Loucy (cell line): Measurements from ENCODE around the gene FLT4.

Experiments used
- H2AFZ ChIP-seq: fragments of 200-600 bp; sonication (generic); 2 replicates; pipeline ENCODE4 v1.6.0; 2016; ENCODE audit warnings: antibody characterized with exemption, mild to moderate bottlenecking, low read length, moderate library complexity
- H3F3A ChIP-seq: fragments of 200-600 bp; 2 replicates; pipeline ENCODE4 v1.6.0; 2016; ENCODE audit warnings: antibody characterized with exemption, low read depth, mild to moderate bottlenecking
- H3K27me3 ChIP-seq: fragments of 200-600 bp; sonication (generic); 2 replicates; pipeline ENCODE4 v1.6.1; 2014; ENCODE audit warnings: low read length, mild to moderate bottlenecking; ENCODE audit not compliant: insufficient read depth, poor library complexity, severe bottlenecking
- H3K36me3 ChIP-seq: fragments of 200-600 bp; sonication (generic); 2 replicates; pipeline ENCODE4 v1.6.1; 2016; ENCODE audit warnings: low read length; ENCODE audit not compliant: insufficient read depth
- H3K4me1 ChIP-seq: fragments of 200-600 bp; sonication (generic); 2 replicates; pipeline ENCODE4 v1.5.1; 2014; ENCODE audit warnings: low read length, mild to moderate bottlenecking; ENCODE audit not compliant: insufficient read depth, poor library complexity, severe bottlenecking
- H3K4me2 ChIP-seq: fragments of 200-600 bp; sonication (generic); 2 replicates; pipeline ENCODE4 v1.6.0; 2014; ENCODE audit warnings: antibody characterized with exemption, low read length, low read depth, mild to moderate bottlenecking; ENCODE audit not compliant: poor library complexity, severe bottlenecking
- H3K4me3 ChIP-seq: fragments of 200-600 bp; sonication (generic); 2 replicates; pipeline ENCODE4 v1.5.1; 2014; ENCODE audit warnings: low read length, mild to moderate bottlenecking, mixed read lengths; ENCODE audit not compliant: poor library complexity, severe bottlenecking
- H3K79me2 ChIP-seq: fragments of 200-600 bp; sonication (generic); 2 replicates; pipeline ENCODE4 v1.6.1; 2014; ENCODE audit warnings: low read length; ENCODE audit not compliant: insufficient read depth
- H3K9ac ChIP-seq: fragments of 200-600 bp; sonication (generic); 2 replicates; pipeline ENCODE4 v1.6.0; 2014; ENCODE audit warnings: mild to moderate bottlenecking, low read depth, low read length, moderate library complexity; ENCODE audit not compliant: poor library complexity, severe bottlenecking
- H3K9me2 ChIP-seq: fragments of 200-600 bp; sonication (generic); replicated peaks from 2 replicates; pipeline ENCODE4 v1.6.1; 2016; ENCODE audit warnings: low read depth, low read length, mixed read lengths
- H3K9me3 ChIP-seq: fragments of 200-600 bp; sonication (generic); 2 replicates; pipeline ENCODE4 v1.6.1; 2014; ENCODE audit warnings: mild to moderate bottlenecking, antibody characterized with exemption, low read length, low read depth; ENCODE audit not compliant: insufficient read depth
- H4K20me1 ChIP-seq: fragments of 200-600 bp; sonication (generic); 2 replicates; pipeline ENCODE4 v1.6.0; 2014; ENCODE audit warnings: antibody characterized with exemption, low read length, mild to moderate bottlenecking; ENCODE audit not compliant: insufficient read depth, poor library complexity, severe bottlenecking
- EZH2phosphoT487 ChIP-seq: fragments of 200-600 bp; IDR thresholded peaks from 2 replicates; pipeline ENCODE4 v1.6.1; 2018; ENCODE audit warnings: antibody characterized with exemption, mild to moderate bottlenecking, moderate library complexity, borderline replicate concordance
- TF ChIP-seq, protein P1 (sequence below): fragments of 200-600 bp; sonication (generic); conservative IDR thresholded peaks from 2 replicates; pipeline ENCODE4 v1.5.1; 2014; ENCODE audit warnings: mild to moderate bottlenecking, antibody characterized with exemption, low read length

FLT4 gene

DNA sequence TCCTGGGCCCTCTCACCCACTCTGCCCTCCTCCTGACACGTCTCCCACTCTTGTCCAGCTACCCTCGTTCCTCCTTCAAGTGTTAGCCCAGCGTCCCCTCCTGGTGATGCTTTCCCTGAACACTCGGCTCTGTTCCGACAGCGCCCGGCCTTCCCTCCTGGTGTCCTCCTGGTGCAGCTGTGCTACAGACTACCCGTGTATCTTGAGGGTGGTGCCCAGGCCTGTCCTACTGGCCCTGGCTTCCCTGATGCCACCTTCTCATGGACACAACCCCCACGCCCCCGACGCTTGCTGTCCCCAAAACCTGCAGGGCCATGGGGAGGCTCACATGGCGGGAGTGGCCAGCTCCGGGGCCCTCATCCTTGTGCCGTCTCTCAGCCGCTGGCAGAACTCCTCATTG is 36.7 kb downstream of the FLT4 start:
- Histone ChIP-seq H3K4me2 (no peak overlapping the region), H3K4me3 (no peak overlapping the region), H3K36me3 (no peaks in the 10 kb centered on the region), H3K4me1 (no peaks in the 10 kb centered on the region), H4K20me1 (no peaks in the 10 kb centered on the region), H3K9ac (no peak overlapping the region), H2AFZ (no peak overlapping the region), H3K9me3 (no peaks in the 10 kb centered on the region), H3K9me2 (no peaks in the 10 kb centered on the region), H3K27me3 (no peaks in the 10 kb centered on the region), H3F3A (no peaks in the 10 kb centered on the region), H3K79me2 (no peaks in the 10 kb centered on the region)
- no peak for TF ChIP-seq EZH2phosphoT487
- TF ChIP-seq, protein P1, sequence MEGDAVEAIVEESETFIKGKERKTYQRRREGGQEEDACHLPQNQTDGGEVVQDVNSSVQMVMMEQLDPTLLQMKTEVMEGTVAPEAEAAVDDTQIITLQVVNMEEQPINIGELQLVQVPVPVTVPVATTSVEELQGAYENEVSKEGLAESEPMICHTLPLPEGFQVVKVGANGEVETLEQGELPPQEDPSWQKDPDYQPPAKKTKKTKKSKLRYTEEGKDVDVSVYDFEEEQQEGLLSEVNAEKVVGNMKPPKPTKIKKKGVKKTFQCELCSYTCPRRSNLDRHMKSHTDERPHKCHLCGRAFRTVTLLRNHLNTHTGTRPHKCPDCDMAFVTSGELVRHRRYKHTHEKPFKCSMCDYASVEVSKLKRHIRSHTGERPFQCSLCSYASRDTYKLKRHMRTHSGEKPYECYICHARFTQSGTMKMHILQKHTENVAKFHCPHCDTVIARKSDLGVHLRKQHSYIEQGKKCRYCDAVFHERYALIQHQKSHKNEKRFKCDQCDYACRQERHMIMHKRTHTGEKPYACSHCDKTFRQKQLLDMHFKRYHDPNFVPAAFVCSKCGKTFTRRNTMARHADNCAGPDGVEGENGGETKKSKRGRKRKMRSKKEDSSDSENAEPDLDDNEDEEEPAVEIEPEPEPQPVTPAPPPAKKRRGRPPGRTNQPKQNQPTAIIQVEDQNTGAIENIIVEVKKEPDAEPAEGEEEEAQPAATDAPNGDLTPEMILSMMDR = no peak

DNA sequence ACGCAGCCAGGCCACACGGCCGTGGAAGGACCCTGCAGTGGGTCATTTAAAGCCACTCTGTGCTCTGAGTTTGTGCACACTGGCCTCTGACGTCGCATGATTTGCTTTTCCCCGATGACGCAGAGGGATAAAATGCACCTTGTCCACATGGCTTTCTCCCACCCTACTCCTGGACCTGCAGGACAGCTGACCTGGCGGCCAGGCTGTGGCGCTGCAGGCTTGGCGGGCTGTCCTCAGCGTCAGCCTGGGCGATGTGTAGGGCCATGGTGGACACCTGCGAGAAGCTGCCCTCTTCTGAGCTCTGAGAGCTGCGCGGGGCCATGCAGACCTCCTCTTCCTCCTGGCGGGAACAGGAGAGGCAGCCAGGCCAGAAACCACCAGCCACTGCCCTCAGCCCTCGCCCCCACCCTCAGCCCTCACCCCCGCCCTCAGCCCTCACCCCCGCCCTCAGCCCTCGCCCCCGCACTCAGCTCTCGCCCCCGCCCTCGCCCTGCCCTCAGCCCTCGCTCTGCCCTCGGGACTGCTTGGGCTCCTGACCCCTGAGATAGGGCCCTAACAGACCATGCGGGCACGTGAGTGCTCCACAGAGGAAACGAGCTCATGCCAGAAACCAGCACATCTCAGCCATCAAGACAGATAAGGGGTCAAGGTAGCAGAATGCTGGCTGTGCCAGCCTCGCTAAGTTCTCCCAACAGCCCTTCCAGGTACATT is 38.1 kb downstream of the FLT4 start:
- no peaks in the 10 kb centered on the region for H3K9me3 ChIP-seq
- no peaks in the 10 kb centered on the region for H3K27me3 ChIP-seq
- H3K79me2 ChIP-seq = no peaks in the 10 kb centered on the region
- H3K9me2 ChIP-seq = no peaks in the 10 kb centered on the region
- no peak for TF ChIP-seq EZH2phosphoT487
- TF ChIP-seq, protein P1 = no peak
- H3K4me1 ChIP-seq = no peaks in the 10 kb centered on the region
- H4K20me1 ChIP-seq = no peaks in the 10 kb centered on the region
- no peaks in the 10 kb centered on the region for H3F3A ChIP-seq
- H3K9ac ChIP-seq = no peak overlapping the region
- no peak overlapping the region for H3K4me2 ChIP-seq
- H2AFZ ChIP-seq = no peak overlapping the region
- H3K36me3 ChIP-seq = no peaks in the 10 kb centered on the region
- no peak overlapping the region for H3K4me3 ChIP-seq

DNA sequence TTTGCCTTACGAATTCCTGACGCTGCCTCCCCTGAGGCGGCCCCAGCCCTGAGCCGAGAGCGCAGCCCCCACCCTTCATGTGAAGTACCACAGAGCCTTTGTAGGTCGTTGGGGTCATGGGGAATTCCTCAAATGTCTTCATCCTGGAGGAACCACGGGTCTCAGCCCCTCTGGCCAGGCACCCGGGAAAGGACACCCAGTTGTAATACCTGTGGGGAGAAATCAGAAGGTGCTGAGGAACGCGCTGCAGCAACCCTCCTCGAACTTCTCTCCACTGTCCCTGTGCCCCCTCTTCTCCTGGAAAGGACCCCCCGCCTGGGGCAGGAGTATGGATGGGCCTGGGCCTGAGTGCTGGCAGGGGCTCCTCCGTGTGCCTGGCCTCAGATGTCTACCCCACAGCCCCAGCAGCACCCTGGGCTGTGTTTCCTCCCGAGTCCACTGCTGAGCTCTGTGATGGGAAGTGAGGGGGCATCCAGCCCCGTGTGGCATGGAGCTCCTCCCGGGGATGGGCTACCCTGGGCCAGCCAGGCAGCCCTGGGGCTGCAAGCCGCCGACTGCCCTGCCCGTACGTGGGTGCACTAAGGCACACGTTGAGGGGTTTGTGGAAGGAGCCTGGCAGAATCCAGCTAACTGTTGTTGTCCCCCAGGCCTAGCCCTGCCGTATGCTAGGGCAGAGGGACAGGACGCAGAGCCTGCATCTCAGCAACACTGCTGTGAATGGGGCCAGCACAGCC is 39.4 kb downstream of the FLT4 start:
- H3K9ac ChIP-seq = no peak overlapping the region
- no peaks in the 10 kb centered on the region for H3K4me1 ChIP-seq
- H3K4me3 ChIP-seq = no peak overlapping the region
- no peak for TF ChIP-seq EZH2phosphoT487
- TF ChIP-seq, protein P1 = no peak
- no peaks in the 10 kb centered on the region for H3K27me3 ChIP-seq
- H2AFZ ChIP-seq = no peak overlapping the region
- no peaks in the 10 kb centered on the region for H3F3A ChIP-seq
- no peak overlapping the region for H3K4me2 ChIP-seq
- no peaks in the 10 kb centered on the region for H4K20me1 ChIP-seq
- no peaks in the 10 kb centered on the region for H3K79me2 ChIP-seq
- no peaks in the 10 kb centered on the region for H3K36me3 ChIP-seq
- no peaks in the 10 kb centered on the region for H3K9me2 ChIP-seq
- H3K9me3 ChIP-seq = no peaks in the 10 kb centered on the region
